GM19463 (cell line): ENCODE data around the gene KIF16B.
"Not testable (repeated sequence)": the region's sequence is repeated elsewhere in the genome, so short reads cannot be mapped to it uniquely, and the experiment has no call there.

Experiments
- ATAC-seq: cut with Tn5 transposase; IDR thresholded peaks from one replicate; pipeline ENCODE4 v1.9.1; 2021; ENCODE audit warnings: mild to moderate bottlenecking, moderate library complexity; ENCODE audit not compliant: unreplicated experiment

The KIF16B gene

DNA sequence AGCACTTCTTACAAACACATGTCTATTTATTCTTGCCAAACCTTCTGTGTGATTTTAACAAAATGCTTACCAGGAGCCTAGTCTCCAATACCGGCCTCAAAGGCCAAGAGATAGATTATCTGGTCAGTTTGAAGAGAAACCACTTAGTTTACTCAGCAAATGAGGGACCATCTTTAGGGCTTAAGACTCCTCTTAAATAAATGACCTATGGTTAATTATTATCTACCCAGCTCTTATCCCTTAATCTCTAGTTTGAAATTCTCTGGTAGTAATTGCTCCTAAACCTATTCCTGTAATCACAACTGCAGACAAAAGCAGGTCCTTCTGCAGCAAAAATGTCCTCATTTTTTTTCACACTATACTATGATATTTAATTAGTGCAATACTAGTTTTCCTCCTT, 301.8 kb downstream of the KIF16B start:
- no peak for ATAC-seq

DNA sequence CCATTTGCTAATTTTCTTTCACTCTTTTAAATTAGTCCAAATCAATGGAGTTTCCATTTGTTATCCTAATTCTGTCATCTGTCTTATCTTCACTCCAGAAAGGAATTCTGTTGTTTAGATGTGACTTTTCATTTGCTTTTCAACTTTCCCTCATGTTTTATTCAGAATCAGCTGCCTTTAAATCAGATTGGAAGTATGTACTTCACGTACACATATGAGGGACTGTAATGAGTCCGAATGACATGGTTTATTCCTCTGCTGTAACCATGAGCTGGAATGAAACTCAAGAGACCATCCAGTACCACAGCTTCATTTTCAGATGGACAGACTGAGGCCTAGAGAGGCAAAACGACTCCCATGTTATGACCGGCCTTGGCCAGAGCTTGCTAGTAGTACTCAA, 302.3 kb downstream of the KIF16B start:
- no peak for ATAC-seq

DNA sequence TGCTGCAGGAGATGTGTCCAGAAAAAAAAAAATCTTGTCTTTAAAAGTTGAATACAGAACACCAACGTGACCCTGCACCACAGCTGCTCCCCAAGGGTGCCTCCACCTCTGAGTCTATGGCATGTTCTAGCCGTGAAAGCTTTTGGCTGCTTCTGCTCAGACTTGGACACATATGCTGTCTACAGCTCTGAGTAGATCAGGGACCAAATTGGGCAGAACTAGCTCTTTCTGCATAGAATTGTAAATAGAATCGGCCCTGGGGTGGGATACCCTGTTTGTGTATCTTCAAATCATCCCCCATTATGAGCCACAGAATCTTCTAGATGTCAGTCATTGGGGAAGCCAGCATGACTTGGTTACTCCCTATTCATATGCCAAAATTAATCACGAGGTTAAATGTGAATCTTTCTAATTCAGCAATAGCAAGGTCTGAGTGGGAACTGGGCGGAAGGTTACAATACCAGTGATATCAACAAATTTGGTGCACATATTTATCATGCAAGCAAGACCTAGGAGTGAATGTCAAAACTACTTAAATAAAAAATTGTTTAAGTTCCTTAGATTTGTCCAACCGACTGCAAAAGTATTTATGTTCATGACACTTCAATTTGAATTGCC, 302.8 kb downstream of the KIF16B start:
- ATAC-seq: no peak

DNA sequence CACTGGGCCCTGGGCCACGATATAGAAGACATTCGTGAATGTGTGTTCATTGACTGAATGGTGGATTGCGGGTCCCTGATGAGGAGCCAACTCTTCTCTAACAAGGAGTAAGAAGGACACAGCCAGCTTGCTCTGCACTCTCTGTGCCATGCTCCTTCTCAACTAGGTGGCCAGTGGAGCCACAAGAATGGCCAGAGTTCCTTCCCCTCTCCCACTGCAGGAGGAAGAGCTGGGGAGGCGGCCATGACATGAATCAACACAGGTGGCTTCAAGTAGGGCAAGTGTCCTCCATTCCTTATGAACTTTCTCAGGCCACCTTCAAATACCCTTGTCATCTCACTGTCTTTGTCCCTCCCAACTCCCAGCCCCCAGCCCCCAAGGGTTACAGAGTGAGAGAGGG, 305.7 kb downstream of the KIF16B start:
- ATAC-seq: no peak

DNA sequence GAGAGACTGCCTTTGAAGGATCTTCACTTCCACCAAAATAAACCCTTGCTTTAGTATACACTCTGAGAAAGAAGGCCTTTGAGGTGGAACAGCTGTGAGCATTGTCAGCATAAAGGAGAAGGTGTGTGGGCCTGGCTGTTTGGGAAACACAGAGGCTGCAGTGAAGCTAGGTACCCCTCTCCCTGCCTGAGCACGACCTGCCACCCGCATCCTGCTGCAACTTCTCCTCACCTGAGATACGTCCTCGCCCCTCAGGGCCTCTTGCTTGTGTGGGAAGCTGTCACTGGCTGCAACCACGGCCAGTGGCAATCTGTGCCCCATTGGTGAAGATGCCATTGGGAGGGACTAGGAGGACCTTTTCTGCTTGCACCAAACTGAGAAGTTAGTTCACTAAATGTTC, 307.9 kb downstream of the KIF16B start:
- ATAC-seq: no peak

DNA sequence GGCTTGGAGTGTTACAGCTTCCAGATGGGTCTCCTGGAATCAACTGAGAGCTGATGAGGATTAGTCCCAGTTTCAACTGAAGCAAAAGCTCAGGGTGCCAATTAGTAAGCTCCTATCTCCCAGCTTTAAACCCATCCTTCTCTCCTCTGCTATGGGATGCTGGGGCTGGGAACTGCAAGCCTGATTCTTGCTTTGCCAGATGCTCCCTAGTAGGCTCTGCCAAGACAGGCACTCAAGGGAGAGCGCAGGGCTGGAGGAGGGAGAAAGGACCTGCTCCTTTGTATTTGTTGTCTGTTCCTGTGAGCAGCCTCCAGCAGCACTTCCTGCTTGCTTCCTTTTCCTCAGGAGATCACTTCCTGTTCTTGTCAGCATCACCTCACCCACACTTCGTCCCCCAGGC, 309.7 kb downstream of the KIF16B start:
- ATAC-seq: no peak

DNA sequence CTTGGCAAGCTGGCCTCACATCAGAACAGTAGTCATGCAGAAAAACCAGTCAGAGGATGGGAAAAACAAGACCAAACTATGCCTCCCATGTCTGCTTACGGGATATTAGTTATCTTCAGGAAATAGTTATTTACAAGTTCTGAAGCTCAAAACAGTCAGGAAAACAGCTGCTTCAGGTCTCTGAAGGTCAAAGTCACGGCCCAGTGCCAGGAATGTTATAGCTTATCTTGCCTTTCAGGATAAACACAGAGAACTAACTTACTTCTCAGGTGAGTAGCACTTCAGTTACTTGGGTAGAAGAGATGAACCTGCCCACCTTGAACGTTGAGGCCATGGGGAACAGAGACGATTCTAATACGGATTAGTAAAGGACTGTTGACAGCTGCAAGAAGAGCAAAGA, 310.7 kb downstream of the KIF16B start:
- no peak for ATAC-seq

DNA sequence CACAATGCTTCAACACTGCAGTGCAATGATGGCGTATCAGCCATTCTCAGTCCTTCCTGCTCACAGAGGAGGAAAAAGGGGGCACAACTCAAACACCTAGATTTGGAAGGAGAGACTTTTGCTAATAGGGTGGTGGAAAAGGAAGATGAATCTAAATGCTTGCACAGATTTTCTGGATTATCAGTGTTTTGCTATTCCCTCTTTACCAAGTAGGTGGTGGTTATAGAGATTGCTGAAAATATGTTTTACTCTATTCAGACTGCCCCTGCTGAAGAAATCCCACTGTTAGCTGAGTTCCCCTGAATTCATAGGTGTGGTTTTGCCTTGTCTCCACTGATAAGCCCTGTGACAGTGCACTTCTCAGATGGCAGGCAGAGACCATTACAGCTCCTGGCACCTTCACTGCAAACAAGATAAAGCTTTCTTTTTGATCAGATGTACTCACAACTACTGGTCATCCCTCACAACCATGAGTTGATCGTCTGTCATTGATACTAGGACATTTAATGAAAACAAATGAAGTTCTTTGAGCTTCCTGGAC, 311.4 kb downstream of the KIF16B start:
- no peak for ATAC-seq

DNA sequence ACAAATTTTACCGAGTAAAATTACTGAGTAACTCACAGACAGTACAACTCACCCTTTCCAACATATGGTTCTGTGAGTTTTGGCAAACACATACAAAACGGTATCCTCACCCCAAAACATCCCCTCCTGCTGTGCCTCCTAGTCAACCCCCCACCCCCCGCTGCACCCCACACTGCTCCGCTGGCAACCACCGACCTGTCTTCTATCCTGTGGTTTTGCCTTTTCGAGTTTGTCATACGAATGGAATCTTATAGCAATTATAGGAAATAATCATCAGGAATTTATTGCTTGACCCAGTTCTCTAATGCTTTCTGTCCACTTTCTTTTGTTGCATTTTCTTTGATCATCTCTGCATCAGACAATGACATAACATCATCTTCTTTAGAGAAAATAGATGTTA, 312.3 kb downstream of the KIF16B start:
- no peak for ATAC-seq

DNA sequence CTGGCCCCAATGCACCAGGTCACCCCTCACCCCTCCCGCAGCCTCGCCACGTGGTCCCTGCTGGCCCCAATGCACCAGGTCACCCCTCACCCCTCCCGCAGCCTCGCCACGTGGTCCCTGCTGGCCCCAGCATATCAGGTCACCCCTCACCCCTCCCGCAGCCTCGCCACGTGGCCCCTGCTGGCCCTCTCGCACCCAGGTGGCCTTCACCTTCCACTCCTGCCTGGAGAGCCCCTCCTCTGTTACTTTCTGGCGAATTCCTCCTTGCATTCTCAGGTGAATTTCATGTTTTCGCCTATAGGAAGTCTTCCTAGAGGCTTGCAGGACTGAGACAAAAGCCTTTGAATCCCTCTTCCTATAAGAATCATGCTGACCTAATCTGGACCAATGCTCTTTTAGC, 313.1 kb downstream of the KIF16B start:
- not testable (repeated sequence) for ATAC-seq

DNA sequence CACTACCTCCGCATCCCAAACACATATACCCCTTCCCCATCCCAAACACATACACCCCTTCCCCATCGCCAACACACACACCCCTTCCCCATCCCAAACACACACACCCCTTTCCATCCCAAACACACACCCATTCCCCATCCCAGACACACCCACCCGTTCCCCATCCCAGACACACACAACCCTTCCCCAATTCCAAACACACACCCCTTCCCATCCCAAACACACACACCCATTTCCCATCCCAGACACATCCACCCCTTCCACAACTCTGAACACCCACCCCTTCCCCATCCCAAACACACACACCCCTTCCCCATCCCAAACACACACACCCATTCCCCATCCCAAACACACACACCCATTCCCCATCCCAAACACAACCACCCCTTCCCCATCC, 314.5 kb downstream of the KIF16B start:
- ATAC-seq: no peak

DNA sequence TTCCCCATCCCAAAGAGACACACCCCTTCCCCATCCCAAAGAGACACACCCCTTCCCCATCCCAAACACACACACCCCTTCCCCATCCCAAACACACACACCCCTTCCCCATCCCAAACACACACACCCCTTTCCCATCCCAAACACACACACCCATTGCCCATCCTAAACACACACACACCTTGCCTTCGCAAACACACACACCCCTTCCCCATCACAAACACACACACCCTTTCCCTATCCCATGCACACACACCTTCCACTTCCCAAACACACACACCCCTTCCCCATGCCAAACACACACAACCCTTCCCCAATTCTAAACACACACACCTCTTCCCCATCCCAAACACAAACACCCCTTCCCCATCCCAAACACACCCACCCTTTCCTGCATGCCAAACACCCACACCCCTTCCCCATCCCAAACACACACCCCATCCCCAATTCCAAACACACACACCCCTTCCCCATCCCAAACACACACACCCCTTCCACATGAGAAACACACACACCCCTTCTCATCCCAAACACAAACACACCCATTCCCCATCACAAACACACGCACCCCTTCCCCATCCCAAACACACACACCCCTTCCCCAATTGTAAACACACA, 315.3 kb downstream of the KIF16B start:
- no peak for ATAC-seq

DNA sequence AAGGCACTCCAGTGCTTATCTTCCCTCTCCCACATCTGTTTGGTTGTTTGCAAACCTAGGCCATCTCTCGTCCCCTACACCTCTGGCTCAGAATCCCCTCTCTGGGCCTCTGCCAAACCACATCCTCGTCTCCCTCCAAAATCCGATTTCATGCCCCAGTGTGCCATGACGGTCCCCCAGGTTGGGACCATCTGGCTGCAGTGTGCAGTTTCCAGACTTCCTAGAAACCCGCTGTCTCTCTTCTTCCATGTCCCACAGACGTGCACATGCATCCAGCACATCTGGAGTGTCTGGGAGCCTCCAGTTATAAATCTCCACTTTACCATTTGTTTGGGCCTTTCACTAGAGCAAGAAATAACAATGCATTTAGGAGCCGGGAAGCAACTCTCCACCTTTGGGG, 316.2 kb downstream of the KIF16B start:
- no peak for ATAC-seq

DNA sequence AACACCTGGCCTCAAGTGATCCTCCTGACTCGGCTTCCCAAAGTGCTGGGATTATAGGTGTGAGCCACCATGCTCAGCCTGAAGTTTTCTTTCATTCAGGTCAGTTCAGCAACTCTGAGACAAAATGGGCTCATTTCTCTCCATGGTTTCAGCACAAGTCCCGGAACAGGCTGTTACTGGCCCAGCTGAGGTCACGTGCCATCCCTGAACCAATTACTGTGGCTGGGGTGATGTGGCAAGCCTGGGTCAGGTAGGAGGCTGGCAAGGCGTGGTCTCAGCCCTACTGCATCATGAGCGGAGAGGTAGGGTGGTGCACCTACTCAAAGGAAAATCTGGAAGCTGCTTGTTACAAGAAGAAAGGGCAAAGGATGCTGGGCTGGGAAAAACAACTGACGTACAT, 326.4 kb downstream of the KIF16B start:
- no peak for ATAC-seq

DNA sequence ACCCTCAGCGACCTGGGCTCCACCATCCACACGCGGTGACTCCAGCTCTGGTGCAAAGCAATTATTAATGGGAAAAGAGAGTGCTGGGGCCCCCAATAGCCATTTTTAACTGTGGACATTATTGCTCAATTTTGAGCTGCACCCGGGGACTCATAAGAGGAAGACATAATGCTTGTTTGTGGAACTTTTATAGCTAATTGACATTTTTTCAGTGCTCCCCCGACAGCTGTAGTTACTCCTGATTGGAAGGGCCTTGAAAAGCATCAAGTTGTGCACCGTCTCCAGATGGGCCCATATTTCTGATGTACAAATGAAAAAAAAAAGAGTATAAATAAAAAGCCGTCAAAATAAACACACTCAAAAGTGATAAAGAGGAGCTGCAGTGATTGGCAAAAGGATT, 327.0 kb downstream of the KIF16B start:
- no peak for ATAC-seq

DNA sequence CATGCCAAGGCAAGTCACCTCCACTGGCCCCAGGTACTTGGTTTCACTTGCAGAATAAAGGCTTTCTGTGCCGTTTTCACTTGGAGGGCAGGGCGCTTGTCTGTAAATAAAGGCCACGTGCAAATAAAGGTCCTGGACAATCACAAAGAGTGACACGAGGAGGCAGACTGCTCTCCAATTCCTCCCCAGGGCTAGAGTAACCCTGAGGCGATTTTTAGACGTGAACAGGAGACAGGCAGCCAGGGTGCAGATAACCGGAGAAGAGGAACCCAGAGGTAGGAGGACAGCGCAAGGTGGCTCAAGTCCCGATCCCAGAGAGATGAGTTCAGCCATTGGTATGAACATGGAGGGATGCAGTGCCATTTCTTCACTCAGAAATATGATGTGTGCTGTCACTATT, 327.4 kb downstream of the KIF16B start:
- no peak for ATAC-seq

DNA sequence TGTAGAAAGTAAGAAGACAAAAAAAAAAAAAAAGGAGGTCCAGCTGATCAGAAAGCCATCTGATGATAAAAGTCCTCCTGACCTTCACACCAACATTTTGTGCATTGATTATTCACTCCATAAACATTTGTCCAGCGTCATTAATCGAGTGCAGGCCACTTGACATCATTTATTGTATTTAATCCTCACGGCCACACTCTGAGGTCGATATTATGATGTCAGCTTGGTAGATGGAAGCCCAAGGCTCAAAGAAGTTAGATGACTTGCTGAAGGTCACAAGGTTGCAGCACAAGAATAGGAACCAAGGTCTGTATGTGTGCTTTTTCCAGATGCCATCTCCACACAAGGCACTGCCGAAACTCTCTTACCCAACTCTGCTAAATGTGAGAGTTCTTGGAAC, 328.4 kb downstream of the KIF16B start:
- ATAC-seq: no peak

DNA sequence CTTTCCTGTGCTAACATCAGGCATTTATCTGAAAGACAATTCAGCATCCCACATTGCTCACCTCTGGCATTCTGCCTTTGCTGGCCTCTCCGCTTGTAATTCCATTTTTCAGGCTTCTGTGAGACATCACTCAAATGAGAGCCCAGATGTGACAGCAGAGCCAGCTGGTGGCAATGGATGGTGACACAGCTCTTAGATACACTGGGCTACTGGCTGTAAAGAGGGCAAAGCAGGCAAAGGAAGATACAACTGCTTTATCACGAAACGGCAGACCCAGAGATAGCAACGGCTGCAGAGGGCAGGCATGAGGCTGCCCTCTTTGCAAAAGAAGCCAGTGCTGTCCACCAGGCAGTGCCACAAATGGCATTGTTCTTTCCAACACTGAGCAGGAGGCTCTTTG, 329.8 kb downstream of the KIF16B start:
- ATAC-seq: no peak

DNA sequence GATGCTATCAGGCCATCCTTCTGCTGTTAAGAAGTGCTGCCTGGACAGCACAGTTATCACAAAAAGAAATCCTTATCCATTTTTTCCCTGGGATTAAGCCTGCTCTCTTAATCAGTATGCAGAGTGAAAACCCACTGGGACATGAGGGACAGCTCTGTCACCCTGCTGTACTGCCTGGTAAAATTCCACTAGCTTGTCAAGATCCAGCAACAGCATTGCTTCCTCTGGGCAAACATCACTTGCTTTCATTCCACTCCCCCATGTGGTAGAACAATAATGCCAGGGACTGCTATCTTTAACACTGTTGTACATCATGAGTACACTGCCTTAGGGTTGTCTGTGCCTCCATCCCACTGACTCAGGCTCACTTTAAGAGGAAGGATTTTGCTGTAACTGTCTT, 331.3 kb downstream of the KIF16B start:
- no peak for ATAC-seq

DNA sequence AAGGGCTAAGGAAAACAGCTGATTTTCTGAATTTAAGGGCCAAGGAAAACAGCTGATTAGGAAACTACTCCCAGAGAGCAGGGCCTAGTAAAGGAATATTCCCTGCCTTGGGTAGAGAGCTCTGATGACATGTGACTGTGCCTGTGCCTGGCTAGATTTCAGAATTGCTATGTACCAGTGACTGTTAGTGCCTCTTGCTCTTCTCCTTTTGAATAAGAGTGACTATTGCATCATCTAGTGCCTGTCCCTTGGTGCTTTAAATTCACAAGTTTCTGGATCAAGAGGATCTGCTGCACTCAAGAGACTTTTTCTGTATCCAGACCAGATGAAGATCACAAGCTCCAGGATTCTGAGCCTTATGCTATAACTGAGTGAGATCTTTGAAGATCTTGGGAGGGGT, 332.9 kb downstream of the KIF16B start:
- ATAC-seq: no peak

DNA sequence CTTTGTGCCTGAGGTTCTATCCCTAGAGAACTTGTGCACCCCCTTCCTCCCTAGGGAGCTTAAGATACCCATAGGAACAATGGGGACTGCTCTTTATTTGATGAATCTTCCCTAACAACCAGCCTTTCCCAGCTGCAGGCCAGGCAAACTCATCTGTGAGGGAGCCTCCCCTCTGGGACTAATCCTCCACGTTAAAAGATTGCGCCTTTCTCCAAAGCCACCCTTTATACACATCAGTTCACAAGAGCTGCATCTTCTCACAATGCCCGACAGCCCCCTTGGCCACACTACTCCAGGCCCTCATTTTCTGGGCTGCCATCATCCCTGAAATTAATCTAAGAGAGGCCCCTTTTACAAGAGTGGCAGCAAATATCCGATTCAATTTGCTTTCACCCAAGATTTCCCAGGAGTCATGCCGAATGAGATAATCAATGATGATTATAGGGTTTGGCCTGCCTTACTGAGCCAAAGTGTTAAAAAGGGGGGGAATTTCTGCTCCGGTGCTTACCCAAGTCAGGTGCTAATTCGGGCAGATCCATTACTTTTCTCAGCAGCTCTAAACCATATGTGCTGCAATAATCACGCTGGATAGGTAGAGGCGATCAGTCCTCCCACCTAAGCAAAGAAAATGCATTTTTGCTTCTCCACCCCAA, 336.5 kb downstream of the KIF16B start:
- no peak for ATAC-seq

DNA sequence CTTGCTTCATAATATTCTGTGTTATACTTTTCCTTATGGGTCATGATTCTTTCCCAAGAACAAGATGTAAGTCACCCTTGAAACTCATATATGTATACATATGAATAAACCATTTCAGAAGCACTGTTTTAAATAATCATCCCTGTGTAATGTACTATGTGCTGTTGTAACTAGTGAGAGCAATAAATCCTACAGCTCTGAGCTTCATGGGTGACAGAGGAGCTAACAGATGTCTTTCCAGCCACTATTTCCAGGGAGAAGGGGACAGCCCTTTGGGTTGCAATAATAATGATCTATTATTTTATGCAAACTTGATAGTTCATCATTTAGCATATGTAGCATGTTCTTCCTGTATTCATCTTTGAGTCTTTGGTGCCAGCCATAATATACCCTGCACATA, 342.8 kb downstream of the KIF16B start:
- ATAC-seq: no peak
